Activated CD4-positive, alpha-beta T cell treated with anti-CD3 and anti-CD28 coated beads, Interleukin-10, Interleukin-2, amounts not matched to agents 100 ng/mL and 50 ng/mL, durations not matched to agents 16 hours and 8 hours (primary cell): Measurements from ENCODE around the gene MRTFA.
"Not testable (repeated sequence)": the region's sequence is repeated elsewhere in the genome, so short reads cannot be mapped to it uniquely, and the experiment has no call there.

ENCODE experiments used
- DNase-seq: peaks from one replicate; pipeline ENCODE4 v3.0.0-alpha.2; 2020

Gene MRTFA

GRCh38 chr22:40517631-40518030, 118.9 kb downstream of the MRTFA start:
- DNase-seq: no peak

- no peak for DNase-seq
Observed at GRCh38 chr22:40516416-40516815, 120.1 kb downstream of the MRTFA start.

GRCh38 chr22:40512426-40513136, 123.9 kb downstream of the MRTFA start:
- no peak for DNase-seq

- DNase-seq: no peak
Observed at GRCh38 chr22:40511604-40512003, 124.9 kb downstream of the MRTFA start.

- no peak for DNase-seq
Observed at GRCh38 chr22:40510631-40511364, 125.7 kb downstream of the MRTFA start.

- DNase-seq: no peak
Observed at GRCh38 chr22:40509401-40510134, 127.0 kb downstream of the MRTFA start.

- DNase-seq: not testable (repeated sequence)
Observed at GRCh38 chr22:40508046-40508445, 128.5 kb downstream of the MRTFA start.

GRCh38 chr22:40507491-40507890, 129.0 kb downstream of the MRTFA start:
- no peak for DNase-seq

- no peak for DNase-seq
Observed at GRCh38 chr22:40506762-40507161, 129.8 kb downstream of the MRTFA start.

GRCh38 chr22:40504285-40505249, 132.0 kb downstream of the MRTFA start:
- DNase-seq: no peak

- no peak for DNase-seq
Observed at GRCh38 chr22:40502919-40503318, 133.6 kb downstream of the MRTFA start.

GRCh38 chr22:40500465-40500786, 136.1 kb downstream of the MRTFA start:
- DNase-seq: not testable (repeated sequence)

- peak; percentile 48 for DNase-seq
Observed at GRCh38 chr22:40499209-40499623, 137.3 kb downstream of the MRTFA start.

GRCh38 chr22:40498420-40499208, 137.9 kb downstream of the MRTFA start:
- peak; percentile 20 for DNase-seq

- DNase-seq: no peak
Observed at GRCh38 chr22:40493441-40493840, 143.1 kb downstream of the MRTFA start.

GRCh38 chr22:40491990-40492631, 144.4 kb downstream of the MRTFA start:
- DNase-seq: no peak

GRCh38 chr22:40487663-40488249, 148.8 kb downstream of the MRTFA start:
- peak; percentile 48 for DNase-seq

GRCh38 chr22:40486962-40487602, 149.4 kb downstream of the MRTFA start:
- peak; percentile 17 for DNase-seq

GRCh38 chr22:40485813-40486667, 150.5 kb downstream of the MRTFA start:
- no peak for DNase-seq
